ENCODE measurements around the gene BICRAL. TPM values are rescaled to one million over a fixed set of nuclear protein-coding genes. Genes with fewer than 3 reads are reported as not detected.

Gene BICRAL
- total RNA-seq, 1 donor, result 9.4 TPM

DNA sequence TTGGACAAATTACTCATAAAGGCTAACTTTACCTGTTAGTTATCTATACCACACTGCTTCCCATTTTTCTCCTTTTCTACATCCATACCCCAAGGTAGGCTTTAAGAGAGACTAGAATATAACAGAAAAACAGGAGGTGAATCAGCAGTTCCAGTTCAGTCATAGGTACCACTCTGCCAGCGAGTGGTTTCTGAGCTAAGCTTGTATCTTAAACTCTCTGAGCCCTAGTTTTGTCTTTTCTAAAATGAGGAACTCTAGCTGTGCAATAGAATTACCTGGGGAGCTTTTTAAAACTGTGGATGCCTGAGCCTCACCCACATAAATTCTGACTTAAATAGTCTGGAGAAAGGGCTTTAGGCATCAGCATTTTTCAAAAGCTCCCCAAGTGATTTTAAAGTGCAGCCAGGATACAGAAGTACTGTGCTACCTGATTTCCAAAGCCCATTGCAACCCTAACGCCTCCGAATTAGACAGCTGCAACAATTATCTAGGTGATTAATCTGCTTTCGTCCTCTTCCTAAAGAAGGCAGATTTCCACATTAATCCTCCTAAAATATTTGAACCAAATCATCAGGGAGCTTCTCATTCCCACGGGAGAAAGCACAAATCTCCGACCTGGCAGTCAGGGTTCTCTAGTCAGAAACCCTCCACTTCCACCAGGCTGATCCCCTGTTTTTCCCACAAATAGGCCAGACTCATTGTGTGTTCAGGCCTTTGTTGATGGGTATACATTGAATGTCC is 60.2 kb downstream of the BICRAL start:
- Histone ChIP-seq H2AFZ (ENCODE audit: low read length) (no peak overlapping the region), H3K4me2 (ENCODE audit: insufficient read depth, low read length) (no peak overlapping the region), H3K36me3 (ENCODE audit: insufficient read depth, low read length) (peaks cover 4% of the 10 kb centered on the region), H4K20me1 (ENCODE audit: insufficient read depth, low read length) (no peaks in the 10 kb centered on the region), H3K27me3 (ENCODE audit: insufficient read depth, low read length) (no peaks in the 10 kb centered on the region), H3K79me2 (ENCODE audit: insufficient read depth, low read length) (no peaks in the 10 kb centered on the region), H3K4me3 (ENCODE audit: insufficient read depth, low read length) (no peak overlapping the region), H3K4me1 (ENCODE audit: insufficient read depth, low read length) (no peaks in the 10 kb centered on the region), H3K9me3 (ENCODE audit: low read depth, low read length) (no peaks in the 10 kb centered on the region), H3K27ac (ENCODE audit: low read depth, low read length) (no peak overlapping the region)
- TF ChIP-seq, protein P1, sequence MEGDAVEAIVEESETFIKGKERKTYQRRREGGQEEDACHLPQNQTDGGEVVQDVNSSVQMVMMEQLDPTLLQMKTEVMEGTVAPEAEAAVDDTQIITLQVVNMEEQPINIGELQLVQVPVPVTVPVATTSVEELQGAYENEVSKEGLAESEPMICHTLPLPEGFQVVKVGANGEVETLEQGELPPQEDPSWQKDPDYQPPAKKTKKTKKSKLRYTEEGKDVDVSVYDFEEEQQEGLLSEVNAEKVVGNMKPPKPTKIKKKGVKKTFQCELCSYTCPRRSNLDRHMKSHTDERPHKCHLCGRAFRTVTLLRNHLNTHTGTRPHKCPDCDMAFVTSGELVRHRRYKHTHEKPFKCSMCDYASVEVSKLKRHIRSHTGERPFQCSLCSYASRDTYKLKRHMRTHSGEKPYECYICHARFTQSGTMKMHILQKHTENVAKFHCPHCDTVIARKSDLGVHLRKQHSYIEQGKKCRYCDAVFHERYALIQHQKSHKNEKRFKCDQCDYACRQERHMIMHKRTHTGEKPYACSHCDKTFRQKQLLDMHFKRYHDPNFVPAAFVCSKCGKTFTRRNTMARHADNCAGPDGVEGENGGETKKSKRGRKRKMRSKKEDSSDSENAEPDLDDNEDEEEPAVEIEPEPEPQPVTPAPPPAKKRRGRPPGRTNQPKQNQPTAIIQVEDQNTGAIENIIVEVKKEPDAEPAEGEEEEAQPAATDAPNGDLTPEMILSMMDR (IDR thresholded peaks at IDR 0.05; ENCODE audit: extremely low read depth, low read depth, low read length), result no peak
- DNase-seq (ENCODE audit: insufficient read length, low spot score, missing footprints), result no peak

GRCh38 chr6:42845327-42845694 is 63.5 kb downstream of the BICRAL start:
- TF ChIP-seq, protein P1 (IDR thresholded peaks at IDR 0.05; ENCODE audit: extremely low read depth, low read depth, low read length), result no peak
- H3K27me3 ChIP-seq (ENCODE audit: insufficient read depth, low read length), result no peaks in the 10 kb centered on the region
- no peaks in the 10 kb centered on the region for H3K79me2 ChIP-seq (ENCODE audit: insufficient read depth, low read length)
- no peak overlapping the region for H3K4me2 ChIP-seq (ENCODE audit: insufficient read depth, low read length)
- no peak overlapping the region for H3K4me3 ChIP-seq (ENCODE audit: insufficient read depth, low read length)
- H3K9me3 ChIP-seq (ENCODE audit: low read depth, low read length), result no peaks in the 10 kb centered on the region
- H3K27ac ChIP-seq (ENCODE audit: low read depth, low read length), result no peak overlapping the region
- no peaks in the 10 kb centered on the region for H3K4me1 ChIP-seq (ENCODE audit: insufficient read depth, low read length)
- no peak overlapping the region for H2AFZ ChIP-seq (ENCODE audit: low read length)
- peak; percentile 36 for DNase-seq (ENCODE audit: insufficient read length, low spot score, missing footprints)
- no peaks in the 10 kb centered on the region for H4K20me1 ChIP-seq (ENCODE audit: insufficient read depth, low read length)
- H3K36me3 ChIP-seq (ENCODE audit: insufficient read depth, low read length), result no peaks in the 10 kb centered on the region

DNA sequence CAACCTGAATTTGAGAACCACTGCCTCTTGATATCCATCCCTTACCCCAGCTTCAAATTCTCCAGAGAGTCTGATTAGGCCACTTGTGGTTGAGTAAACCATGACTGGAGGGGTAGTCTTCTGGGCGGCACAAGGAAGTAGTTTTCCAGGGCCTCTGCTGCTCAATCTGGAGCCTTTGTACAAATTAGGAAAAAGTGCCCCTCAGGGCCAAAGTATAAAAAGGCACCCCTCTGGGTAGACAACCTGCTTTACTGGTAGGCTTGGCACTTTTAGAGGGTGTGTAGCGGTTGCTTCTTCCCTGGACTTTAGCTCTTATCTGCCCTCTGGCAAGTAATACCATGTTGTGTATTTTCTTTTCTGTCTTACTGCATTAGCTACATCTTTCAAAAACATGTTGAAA is 64.7 kb downstream of the BICRAL start:
- Histone ChIP-seq H3K4me3 (ENCODE audit: insufficient read depth, low read length) (no peak overlapping the region), H3K9me3 (ENCODE audit: low read depth, low read length) (no peaks in the 10 kb centered on the region), H3K79me2 (ENCODE audit: insufficient read depth, low read length) (no peaks in the 10 kb centered on the region), H2AFZ (ENCODE audit: low read length) (no peak overlapping the region), H3K36me3 (ENCODE audit: insufficient read depth, low read length) (no peaks in the 10 kb centered on the region), H3K27ac (ENCODE audit: low read depth, low read length) (no peak overlapping the region), H3K27me3 (ENCODE audit: insufficient read depth, low read length) (no peaks in the 10 kb centered on the region), H4K20me1 (ENCODE audit: insufficient read depth, low read length) (no peaks in the 10 kb centered on the region), H3K4me2 (ENCODE audit: insufficient read depth, low read length) (no peak overlapping the region), H3K4me1 (ENCODE audit: insufficient read depth, low read length) (no peaks in the 10 kb centered on the region)
- TF ChIP-seq, protein P1 (IDR thresholded peaks at IDR 0.05; ENCODE audit: extremely low read depth, low read depth, low read length), result no peak
- DNase-seq (ENCODE audit: insufficient read length, low spot score, missing footprints), result peak; percentile 1

- Histone ChIP-seq H3K4me2 (ENCODE audit: insufficient read depth, low read length) (no peak overlapping the region), H4K20me1 (ENCODE audit: insufficient read depth, low read length) (no peaks in the 10 kb centered on the region), H3K27ac (ENCODE audit: low read depth, low read length) (no peak overlapping the region), H3K9me3 (ENCODE audit: low read depth, low read length) (no peaks in the 10 kb centered on the region), H3K4me1 (ENCODE audit: insufficient read depth, low read length) (no peaks in the 10 kb centered on the region), H3K27me3 (ENCODE audit: insufficient read depth, low read length) (no peaks in the 10 kb centered on the region), H3K4me3 (ENCODE audit: insufficient read depth, low read length) (no peak overlapping the region), H3K79me2 (ENCODE audit: insufficient read depth, low read length) (no peaks in the 10 kb centered on the region), H3K36me3 (ENCODE audit: insufficient read depth, low read length) (peaks cover 6% of the 10 kb centered on the region), H2AFZ (ENCODE audit: low read length) (no peak overlapping the region)
- TF ChIP-seq, protein P1 (IDR thresholded peaks at IDR 0.05; ENCODE audit: extremely low read depth, low read depth, low read length), result no peak
- peak; percentile 58 for DNase-seq (ENCODE audit: insufficient read length, low spot score, missing footprints)
These were observed 66.8 kb downstream of the BICRAL start for GRCh38 chr6:42848700-42849099.
